MV-4-11 (cell line): ENCODE data around the gene MYRF.
A peak's percentile ranks its signal among the peaks of the same experiment; 100 is the strongest.

Source experiments
- DNase-seq: peaks from one replicate; lab custom pipeline; 2025; lab: John Stamatoyannopoulos, UW

Gene MYRF

DNA sequence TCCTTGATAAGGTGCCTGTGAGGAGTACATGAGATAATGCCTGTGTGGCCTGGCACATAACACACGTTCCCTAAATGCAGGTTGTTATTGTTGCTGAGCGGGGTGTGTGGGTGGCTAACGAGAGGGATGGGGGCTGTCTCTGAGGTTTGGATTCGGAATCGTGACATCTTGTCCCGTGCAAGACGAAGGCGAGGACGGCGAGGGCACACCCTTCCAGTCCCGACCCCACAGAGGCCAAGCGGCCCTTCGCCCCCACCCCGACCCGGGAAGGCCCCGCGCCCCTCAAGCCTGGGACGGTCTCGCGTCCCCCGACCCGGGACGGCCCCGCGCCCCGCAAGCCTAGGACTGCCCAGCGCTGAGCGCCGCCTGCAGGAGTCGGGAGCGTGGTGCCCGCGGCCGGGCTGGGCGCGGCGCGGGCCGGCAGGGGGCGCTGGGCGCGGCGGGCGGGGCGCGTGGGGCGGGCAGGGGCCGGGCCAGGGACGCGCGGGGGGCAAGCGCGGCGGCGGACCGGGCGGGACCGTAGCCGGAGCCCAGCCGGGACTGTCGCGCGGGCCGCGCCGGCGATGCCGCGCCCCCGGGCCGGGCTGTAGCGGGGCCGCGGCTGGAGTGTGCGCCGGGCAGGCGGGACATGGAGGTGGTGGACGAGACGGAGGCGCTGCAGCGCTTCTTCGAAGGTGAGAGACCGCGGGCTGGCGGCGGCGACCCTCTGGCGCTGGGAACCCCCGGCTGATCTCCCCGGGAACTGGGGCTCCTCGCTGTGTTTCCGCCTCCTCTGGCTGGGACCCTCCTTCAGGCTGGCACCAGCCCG lies at the start of gene MYRF:
MYRF (plus strand) TSS at position 520 of the 808 bp plus-strand sequence; CDS start at position 629, 109 bp downstream.
- no peak for DNase-seq

GRCh38 chr11:61702701-61703312 lies 49.6 kb upstream of the MYRF start:
- DNase-seq: peak; percentile 58

DNA sequence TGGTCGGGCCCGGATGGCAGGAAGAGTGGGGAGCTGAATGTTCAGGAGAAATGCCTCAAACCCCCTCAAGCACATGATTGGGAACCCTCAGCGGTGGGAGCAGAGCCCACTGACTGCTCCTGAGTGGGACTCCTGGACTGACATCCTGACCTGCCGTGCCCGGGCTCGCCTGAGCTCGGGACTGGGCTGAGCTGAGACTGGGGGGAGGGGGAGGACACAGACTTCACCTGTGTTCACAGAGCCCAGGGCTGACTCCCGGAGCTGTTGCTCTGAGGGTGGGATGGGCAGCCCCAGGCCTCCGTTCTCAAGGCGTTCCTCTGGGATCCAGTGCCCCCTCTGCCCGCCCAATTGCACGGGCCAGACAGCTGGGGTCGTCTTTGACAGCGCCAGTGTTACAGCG lies 47.6 kb upstream of the MYRF start:
- DNase-seq: no peak

DNA sequence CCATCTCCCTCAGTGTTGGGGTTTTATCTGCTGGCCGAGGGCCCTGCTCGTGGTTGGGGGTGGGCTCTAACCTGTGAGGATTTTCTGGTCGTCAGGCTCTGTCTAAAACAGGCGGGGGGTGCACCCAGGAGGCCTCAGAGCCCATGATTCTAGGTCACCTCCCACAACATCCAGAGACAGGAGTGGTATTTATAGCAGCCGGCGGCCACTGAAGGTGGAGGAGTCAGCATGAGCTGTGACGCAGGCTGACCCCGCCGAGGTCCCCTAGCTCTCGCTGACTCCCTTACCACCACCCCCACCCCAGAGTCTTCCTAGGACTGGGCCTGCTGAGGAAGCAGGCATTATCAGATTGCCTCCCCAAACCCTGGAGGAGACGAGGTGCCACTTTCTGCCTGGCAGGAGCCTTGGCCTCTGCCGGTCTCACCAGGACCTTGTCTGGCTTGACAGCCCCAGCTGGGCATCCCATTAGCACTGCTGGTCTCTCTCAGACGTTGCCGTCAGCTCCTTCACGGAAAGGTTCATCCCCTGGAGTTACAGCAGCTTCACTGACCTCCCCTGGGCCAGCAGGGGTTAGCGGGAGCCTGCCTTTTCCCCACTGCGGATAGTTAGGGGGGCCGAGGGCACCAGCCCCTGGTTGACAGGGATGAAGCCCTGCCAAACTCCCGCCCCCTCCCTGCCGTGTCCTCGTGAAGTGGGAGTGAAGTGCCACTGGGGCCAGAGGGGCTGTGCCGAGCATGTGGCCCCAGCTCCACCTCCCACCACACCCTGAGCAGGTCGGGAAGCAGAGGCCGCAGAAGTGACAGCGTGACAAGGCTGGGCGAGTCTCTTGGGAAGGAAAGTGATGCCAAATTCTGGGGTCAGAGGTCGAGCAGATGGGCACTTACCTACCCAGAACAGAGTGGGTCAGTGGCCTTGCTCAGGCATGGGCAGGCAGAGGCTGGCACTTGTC lies 45.7 kb upstream of the MYRF start:
- DNase-seq: no peak

DNA sequence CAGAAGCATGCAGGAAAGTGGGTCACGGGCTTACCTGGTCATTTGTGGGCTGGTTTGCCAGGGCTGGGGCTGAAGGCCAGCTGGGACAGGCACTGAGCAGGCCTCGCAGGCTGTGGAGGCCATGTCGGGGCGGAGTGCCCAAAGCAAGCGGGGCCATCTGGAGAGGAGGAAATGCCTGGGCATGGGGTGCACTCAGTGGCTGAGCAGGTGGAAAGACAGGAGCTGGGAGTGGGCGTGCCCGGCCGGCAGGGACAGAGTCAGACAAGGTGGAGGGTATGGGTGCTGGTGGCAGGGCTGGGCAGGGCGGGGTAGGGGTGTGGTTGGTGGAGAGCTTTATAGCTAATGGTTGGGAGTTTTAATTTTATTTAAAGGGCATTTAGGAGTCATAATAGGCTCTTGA lies 44.9 kb upstream of the MYRF start:
- no peak for DNase-seq

DNA sequence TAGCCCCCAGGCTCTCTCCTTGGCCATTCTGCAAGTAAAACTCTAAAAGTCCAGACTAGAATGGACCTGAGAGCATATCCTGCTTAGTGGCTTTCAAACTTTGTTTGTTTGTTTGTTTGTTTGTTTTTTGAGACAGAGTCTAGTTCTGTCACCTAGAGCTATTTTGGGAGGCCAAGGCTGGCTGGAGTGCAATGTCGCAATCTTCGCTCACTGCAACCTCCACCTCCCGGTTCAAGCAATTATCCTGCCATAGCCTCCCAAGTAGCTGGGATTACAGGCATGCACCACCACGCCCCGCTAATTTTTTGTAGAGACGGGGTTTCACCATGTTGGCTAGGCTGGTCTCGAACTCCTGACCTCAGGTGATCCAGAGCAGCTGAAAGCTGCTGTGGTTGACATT lies 43.3 kb upstream of the MYRF start:
- DNase-seq: no peak

DNA sequence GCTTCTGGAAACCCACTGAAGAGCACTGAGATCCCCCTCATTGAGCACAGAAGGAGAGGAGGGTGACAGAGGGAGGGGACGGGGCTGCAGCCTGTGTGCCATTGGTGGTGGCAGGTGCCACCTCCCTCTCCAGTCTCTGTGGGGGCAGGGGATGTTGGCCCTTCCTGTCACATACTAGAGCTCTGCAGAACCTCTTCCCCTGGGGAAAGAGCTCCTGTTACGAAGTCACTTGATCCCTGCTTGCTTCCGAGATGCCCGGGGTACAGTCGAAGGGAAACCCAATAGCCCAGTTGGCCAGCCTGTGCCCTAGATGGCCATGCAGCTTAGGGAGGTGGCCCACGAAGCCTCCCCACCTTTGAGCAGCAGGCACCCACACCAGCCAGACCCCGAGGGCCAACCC lies 42.9 kb upstream of the MYRF start:
- DNase-seq: no peak

GRCh38 chr11:61710019-61710418 lies 42.4 kb upstream of the MYRF start:
- DNase-seq: no peak

- no peak for DNase-seq
These were observed 41.4 kb upstream of the MYRF start for GRCh38 chr11:61711037-61711436.

GRCh38 chr11:61711498-61711897 lies 40.9 kb upstream of the MYRF start:
- no peak for DNase-seq

- DNase-seq: no peak
These were observed 40.1 kb upstream of the MYRF start for GRCh38 chr11:61712314-61712713.

- no peak for DNase-seq
These were observed 39.6 kb upstream of the MYRF start for GRCh38 chr11:61712846-61713245.

DNA sequence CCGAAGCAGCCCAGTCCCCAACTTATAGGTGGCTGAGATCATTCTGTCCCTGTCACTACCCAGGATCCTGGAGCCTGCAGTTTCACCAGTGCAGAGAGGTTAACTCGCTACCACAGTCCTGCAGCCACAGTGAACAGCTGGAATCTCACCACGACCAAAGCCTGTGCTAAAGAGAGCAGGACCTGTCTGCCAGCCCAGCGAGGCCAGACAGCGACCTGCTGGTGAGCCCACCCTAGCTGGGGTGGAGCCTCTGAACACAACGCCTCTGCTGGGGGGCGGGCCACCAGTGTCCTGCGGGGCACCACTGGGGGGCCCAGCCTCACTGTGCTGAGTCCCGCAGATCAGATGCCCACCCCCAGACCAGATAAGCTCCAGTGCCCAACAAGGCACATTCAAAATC lies 39.0 kb upstream of the MYRF start:
- no peak for DNase-seq

DNA sequence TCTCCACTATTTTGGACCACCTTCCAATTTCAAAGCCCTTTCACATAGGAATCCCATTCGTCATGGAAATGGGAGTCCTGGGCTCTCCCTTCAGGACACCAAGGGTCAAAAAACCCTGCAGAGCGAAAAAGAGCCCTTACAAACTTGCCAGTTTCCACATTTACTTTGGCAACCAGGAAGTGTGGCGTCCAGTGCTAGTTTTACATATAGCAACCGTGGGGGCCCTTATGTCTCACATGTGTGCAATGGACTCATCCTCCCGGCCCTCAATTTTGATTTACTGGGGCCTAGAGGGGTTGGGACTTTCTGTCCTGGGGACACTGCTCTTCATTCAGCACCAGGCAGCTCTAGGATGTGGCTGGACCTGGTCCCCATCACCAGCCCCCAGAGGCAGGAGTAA lies 38.5 kb upstream of the MYRF start:
- DNase-seq: no peak

DNA sequence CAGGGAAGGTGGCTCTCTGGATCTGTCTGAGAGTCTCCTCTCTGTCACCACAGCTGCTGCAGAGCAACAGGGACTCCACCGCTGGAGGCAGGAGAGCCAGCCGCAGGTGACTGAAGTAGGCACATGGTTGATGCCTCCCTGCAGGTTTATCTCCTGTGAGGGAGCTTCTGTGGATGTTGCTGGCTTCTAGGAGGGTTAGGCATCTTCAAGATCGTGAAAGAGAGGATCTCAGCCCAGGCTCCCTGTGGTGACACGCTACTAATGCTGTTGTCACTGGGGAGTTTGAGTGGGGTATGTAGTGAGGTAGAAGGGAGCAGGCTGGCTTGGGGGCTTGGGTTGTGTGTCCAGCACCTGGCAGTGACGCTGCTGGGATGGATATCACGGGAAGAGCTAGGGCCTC lies 38.1 kb upstream of the MYRF start:
- no peak for DNase-seq

- no peak for DNase-seq
These were observed 37.5 kb upstream of the MYRF start for GRCh38 chr11:61714916-61715315.

DNA sequence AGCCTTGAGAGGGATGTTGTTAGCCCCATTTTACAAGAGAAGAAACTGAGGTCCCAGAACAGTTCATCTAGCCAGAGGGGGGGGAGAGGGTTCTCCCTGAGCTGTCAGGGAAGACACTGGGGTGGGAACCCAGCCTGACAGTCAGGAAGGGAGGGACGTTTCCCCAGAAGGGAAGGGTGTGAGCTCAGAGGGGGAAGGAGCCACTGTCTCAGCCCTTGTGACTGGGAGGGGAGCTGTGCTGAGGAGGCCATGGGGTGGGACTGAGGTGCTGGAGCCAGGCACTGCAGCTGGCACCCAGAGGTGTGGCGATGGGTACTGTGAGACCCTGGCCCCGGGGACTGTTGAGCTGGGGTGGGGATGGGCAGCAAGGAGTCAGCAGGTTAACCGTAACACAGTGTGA lies 36.6 kb upstream of the MYRF start:
- DNase-seq: no peak

- peak; percentile 49 for DNase-seq
These were observed 35.8 kb upstream of the MYRF start for GRCh38 chr11:61716478-61717285.

- DNase-seq: no peak
These were observed 35.0 kb upstream of the MYRF start for GRCh38 chr11:61717286-61718033.

GRCh38 chr11:61718046-61718531 lies 34.3 kb upstream of the MYRF start:
- no peak for DNase-seq
